ENCODE results near the gene CEP78. TPM values are rescaled to one million over a fixed set of nuclear protein-coding genes. Genes with fewer than 3 reads are reported as not detected.

The CEP78 gene
- total RNA-seq, 1 experiment from 2014 or later, result 10.1 TPM

- TSS peak; percentile 69 for BruUV-seq (replicated peaks)
- peak overlapping the region; percentile 54 for H3K4me3 ChIP-seq (ENCODE audit: low read depth, low read length)
- no peaks in the 10 kb centered on the region for H3K9me3 ChIP-seq
- no peak for DNase-seq
- intact Hi-C loops (cut with micrococcal nuclease; ENCODE audit: unreplicated experiment), result no loop called here
- ChIA-PET CTCF (no interaction called here), POLR2A (no interaction called here)
- Mint-ChIP-seq H3K36me3 (ENCODE audit: insufficient read depth, unreplicated experiment) (no peaks in the 10 kb centered on the region), H3K9me3 (ENCODE audit: unreplicated experiment) (no peaks in the 10 kb centered on the region), H3K27ac (ENCODE audit: unreplicated experiment) (peak overlapping the region; percentile 92), H3K4me1 (ENCODE audit: low read depth, unreplicated experiment) (no peaks in the 10 kb centered on the region), H3K4me3 (ENCODE audit: unreplicated experiment) (no peak overlapping the region), H3K27me3 (ENCODE audit: insufficient read depth, unreplicated experiment) (no peaks in the 10 kb centered on the region)
- H3K4me1 ChIP-seq, result no peaks in the 10 kb centered on the region
- no peaks in the 10 kb centered on the region for H3K36me3 ChIP-seq (ENCODE audit: control insufficient read depth, insufficient read depth, low read length)
- no peak for TF ChIP-seq CTCF (IDR thresholded peaks at IDR 0.05; ENCODE audit: insufficient read depth in 1 of 2, low read depth in 1 of 2, low read length in 1 of 2, severe bottlenecking in 1 of 2, unreplicated experiment in 1 of 2)
- no peaks in the 10 kb centered on the region for H3K27me3 ChIP-seq (replicated peaks; ENCODE audit: control insufficient read depth, insufficient read depth, low read length)
These were observed 566 bp upstream of the CEP78 start for GRCh38 chr9:78235256-78235761.

- H3K9me3 ChIP-seq, result no peaks in the 10 kb centered on the region
- no peak overlapping the region for H3K4me3 Mint-ChIP-seq (ENCODE audit: unreplicated experiment)
- DNase-seq, result no peak
- no peaks in the 10 kb centered on the region for H3K4me1 Mint-ChIP-seq (ENCODE audit: low read depth, unreplicated experiment)
- H3K36me3 ChIP-seq (ENCODE audit: control insufficient read depth, insufficient read depth, low read length), result no peaks in the 10 kb centered on the region
- H3K27me3 ChIP-seq (replicated peaks; ENCODE audit: control insufficient read depth, insufficient read depth, low read length), result no peaks in the 10 kb centered on the region
- H3K4me1 ChIP-seq, result no peaks in the 10 kb centered on the region
- CTCF ChIA-PET, result no interaction called here
- no peak for TF ChIP-seq CTCF (IDR thresholded peaks at IDR 0.05; ENCODE audit: insufficient read depth in 1 of 2, low read depth in 1 of 2, low read length in 1 of 2, severe bottlenecking in 1 of 2, unreplicated experiment in 1 of 2)
- POLR2A ChIA-PET, result interaction anchor here (1.0 kb wide), 1 partner anchor 60 kb away, joined by 3 read pairs; no protein-coding TSS in a partner anchor
- intact Hi-C loops (cut with micrococcal nuclease; ENCODE audit: unreplicated experiment), result no loop called here
- H3K27me3 Mint-ChIP-seq (ENCODE audit: insufficient read depth, unreplicated experiment), result no peaks in the 10 kb centered on the region
- H3K4me3 ChIP-seq (ENCODE audit: low read depth, low read length), result peak overlapping the region; percentile 54
- peaks cover 6% of the 10 kb centered on the region for H3K36me3 Mint-ChIP-seq (ENCODE audit: insufficient read depth, unreplicated experiment)
- peak overlapping the region; percentile 92 for H3K27ac Mint-ChIP-seq (ENCODE audit: unreplicated experiment)
- H3K9me3 Mint-ChIP-seq (ENCODE audit: unreplicated experiment), result no peaks in the 10 kb centered on the region
- BruUV-seq (replicated peaks), result no TSS peak
These were observed 656 bp downstream of the CEP78 start for GRCh38 chr9:78236551-78236910.

- no peaks in the 10 kb centered on the region for H3K27me3 Mint-ChIP-seq (ENCODE audit: insufficient read depth, unreplicated experiment)
- H3K36me3 ChIP-seq (ENCODE audit: control insufficient read depth, insufficient read depth, low read length), result no peaks in the 10 kb centered on the region
- no peak overlapping the region for H3K4me3 ChIP-seq (ENCODE audit: low read depth, low read length)
- no TSS peak for BruUV-seq (replicated peaks)
- H3K9me3 Mint-ChIP-seq (ENCODE audit: unreplicated experiment), result no peaks in the 10 kb centered on the region
- no peak overlapping the region for H3K27ac Mint-ChIP-seq (ENCODE audit: unreplicated experiment)
- no peak for TF ChIP-seq CTCF (IDR thresholded peaks at IDR 0.05; ENCODE audit: insufficient read depth in 1 of 2, low read depth in 1 of 2, low read length in 1 of 2, severe bottlenecking in 1 of 2, unreplicated experiment in 1 of 2)
- no peaks in the 10 kb centered on the region for H3K9me3 ChIP-seq
- H3K4me1 ChIP-seq, result no peaks in the 10 kb centered on the region
- H3K4me3 Mint-ChIP-seq (ENCODE audit: unreplicated experiment), result no peak overlapping the region
- no peaks in the 10 kb centered on the region for H3K4me1 Mint-ChIP-seq (ENCODE audit: low read depth, unreplicated experiment)
- no peak for DNase-seq
- ChIA-PET CTCF (interaction anchor here (0.9 kb wide), 1 partner anchor 9 kb away, joined by 3 read pairs; no protein-coding TSS in a partner anchor), POLR2A (no interaction called here)
- intact Hi-C loops (cut with micrococcal nuclease; ENCODE audit: unreplicated experiment), result no loop called here
- peaks cover 6% of the 10 kb centered on the region for H3K36me3 Mint-ChIP-seq (ENCODE audit: insufficient read depth, unreplicated experiment)
- no peaks in the 10 kb centered on the region for H3K27me3 ChIP-seq (replicated peaks; ENCODE audit: control insufficient read depth, insufficient read depth, low read length)
These were observed 2.5 kb downstream of the CEP78 start for GRCh38 chr9:78238046-78239038.

Data from Caco-2 (cell line).